Endothelial cell of umbilical vein (primary cell): ENCODE results near the gene ENOX2.

Experiments
- EZH2 ChIP-seq: IDR thresholded peaks from 2 replicates; pipeline ENCODE4 v1.6.1; 2012; ENCODE audit warnings: borderline replicate concordance, low read depth, mild to moderate bottlenecking, moderate library complexity, low read length, inconsistent platforms; ENCODE audit not compliant: severe bottlenecking
- FOS ChIP-seq: IDR thresholded peaks from 2 replicates; pipeline ENCODE4 v1.6.1; 2011; ENCODE audit warnings: mild to moderate bottlenecking, low read length, moderate library complexity, borderline replicate concordance; ENCODE audit not compliant: insufficient read depth
- GATA2 ChIP-seq: IDR thresholded peaks from 2 replicates; pipeline ENCODE4 v1.7.0; 2011; ENCODE audit warnings: low read depth, mild to moderate bottlenecking, moderate library complexity, mixed read lengths, low read length; ENCODE audit not compliant: insufficient read length, insufficient read depth
- JUN ChIP-seq: IDR thresholded peaks from 2 replicates; pipeline ENCODE4 v1.6.1; 2011; ENCODE audit warnings: borderline replicate concordance, low read depth; ENCODE audit not compliant: insufficient read length, insufficient read depth
- MYC ChIP-seq: IDR thresholded peaks from one replicate; pipeline ENCODE4 v1.6.1; 2011; ENCODE audit warnings: mild to moderate bottlenecking, low read depth, low read length
- POLR2A ChIP-seq: IDR thresholded peaks from 2 replicates; pipeline ENCODE4 v1.6.1; 2012; ENCODE audit warnings: low read depth, mild to moderate bottlenecking, control low read depth, low read length
- POLR2AphosphoS5 ChIP-seq: IDR thresholded peaks from 2 replicates; pipeline ENCODE4 v1.6.1; 2012; ENCODE audit warnings: low read depth, mild to moderate bottlenecking, control low read depth, low read length, moderate library complexity; ENCODE audit not compliant: insufficient read depth
- TF ChIP-seq, protein P1 (sequence below), 2 donors: IDR thresholded peaks; 1 replicate in 1 of 2; 2 replicates in 1 of 2; pipeline ENCODE4 v1.5.1; 2011; ENCODE audit warnings: low read length in 2 of 2, mild to moderate bottlenecking in 2 of 2, moderate library complexity in 2 of 2, control low read depth in 1 of 2, inconsistent platforms in 1 of 2, low read depth in 1 of 2; ENCODE audit not compliant: insufficient read depth in 1 of 2; ENCODE audit errors: extremely low read depth in 1 of 2
- TF ChIP-seq, protein P2 (sequence below): IDR thresholded peaks from 2 replicates; pipeline ENCODE4 v1.6.1; 2011; ENCODE audit not compliant: insufficient read depth, insufficient read length

GRCh38 chrX:130786030-130786429, 117.0 kb downstream of the ENOX2 start:
- TF ChIP-seq, protein P1, sequence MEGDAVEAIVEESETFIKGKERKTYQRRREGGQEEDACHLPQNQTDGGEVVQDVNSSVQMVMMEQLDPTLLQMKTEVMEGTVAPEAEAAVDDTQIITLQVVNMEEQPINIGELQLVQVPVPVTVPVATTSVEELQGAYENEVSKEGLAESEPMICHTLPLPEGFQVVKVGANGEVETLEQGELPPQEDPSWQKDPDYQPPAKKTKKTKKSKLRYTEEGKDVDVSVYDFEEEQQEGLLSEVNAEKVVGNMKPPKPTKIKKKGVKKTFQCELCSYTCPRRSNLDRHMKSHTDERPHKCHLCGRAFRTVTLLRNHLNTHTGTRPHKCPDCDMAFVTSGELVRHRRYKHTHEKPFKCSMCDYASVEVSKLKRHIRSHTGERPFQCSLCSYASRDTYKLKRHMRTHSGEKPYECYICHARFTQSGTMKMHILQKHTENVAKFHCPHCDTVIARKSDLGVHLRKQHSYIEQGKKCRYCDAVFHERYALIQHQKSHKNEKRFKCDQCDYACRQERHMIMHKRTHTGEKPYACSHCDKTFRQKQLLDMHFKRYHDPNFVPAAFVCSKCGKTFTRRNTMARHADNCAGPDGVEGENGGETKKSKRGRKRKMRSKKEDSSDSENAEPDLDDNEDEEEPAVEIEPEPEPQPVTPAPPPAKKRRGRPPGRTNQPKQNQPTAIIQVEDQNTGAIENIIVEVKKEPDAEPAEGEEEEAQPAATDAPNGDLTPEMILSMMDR (IDR thresholded peaks at IDR 0.05; ENCODE audit: extremely low read depth in 1 of 2, insufficient read depth in 1 of 2, low read depth in 1 of 2, low read length in 2 of 2) = no peak
- TF ChIP-seq POLR2AphosphoS5 (no peak), POLR2A (no peak), JUN (no peak), GATA2 (no peak), FOS (no peak), EZH2 (no peak), MYC (no peak)
- TF ChIP-seq, protein P2, sequence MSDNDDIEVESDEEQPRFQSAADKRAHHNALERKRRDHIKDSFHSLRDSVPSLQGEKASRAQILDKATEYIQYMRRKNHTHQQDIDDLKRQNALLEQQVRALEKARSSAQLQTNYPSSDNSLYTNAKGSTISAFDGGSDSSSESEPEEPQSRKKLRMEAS = no peak
